Neural cell (in vitro differentiated cells): ENCODE results near the gene MYL1.

Source experiments
- CTCF ChIP-seq: fragments of 450-650 bp; IDR thresholded peaks from 2 replicates; pipeline ENCODE4 v1.5.1; 2014; ENCODE audit warnings: antibody characterized with exemption, mild to moderate bottlenecking, moderate library complexity; ENCODE audit not compliant: poor library complexity, severe bottlenecking
- REST ChIP-seq: IDR thresholded peaks from 2 replicates; pipeline ENCODE4 v1.6.1; 2012; ENCODE audit warnings: borderline replicate concordance

DNA sequence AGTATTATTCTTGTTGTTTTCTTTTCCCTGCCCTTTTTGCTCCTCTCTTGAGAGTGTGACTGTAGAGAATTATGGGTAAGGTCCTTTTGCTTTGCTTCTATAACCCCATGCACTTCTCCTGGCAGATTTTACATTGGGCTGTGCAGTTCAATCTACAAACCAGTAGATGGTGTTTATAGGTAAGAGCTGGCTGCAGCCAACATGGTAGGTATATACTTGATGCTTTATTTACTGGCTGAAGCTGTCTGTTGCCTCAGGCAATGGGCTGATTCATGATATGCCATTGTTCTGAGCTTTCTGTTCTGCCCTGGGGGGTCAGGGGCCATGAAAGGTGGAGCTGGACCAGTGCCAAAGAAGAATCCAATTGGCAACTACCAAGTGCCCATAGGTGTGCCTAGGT is 48.3 kb upstream of the MYL1 start:
- TF ChIP-seq CTCF (peak; percentile 18), REST (no peak)
